HUDEP-2 (cell line): ENCODE data around the gene PPP1R2.

ENCODE experiments used
- DNase-seq, 76 experiments: peaks; one replicate each; lab custom pipeline; 2025; ENCODE audit not compliant: unreplicated experiment in 76 of 76; lab: John Stamatoyannopoulos, UW

PPP1R2 gene

GRCh38 chr3:195568630-195569029 is 25.5 kb upstream of the PPP1R2 start:
- no peak for DNase-seq

- peak in 15 of 76 experiments; percentile 0 to 50 (median 21) for DNase-seq
Measured at GRCh38 chr3:195566797-195567196, 23.7 kb upstream of the PPP1R2 start.

GRCh38 chr3:195565716-195566115 is 22.6 kb upstream of the PPP1R2 start:
- DNase-seq, result no peak

GRCh38 chr3:195563317-195563716 is 20.2 kb upstream of the PPP1R2 start:
- no peak for DNase-seq

- DNase-seq, result no peak
Measured at GRCh38 chr3:195559723-195560409, 16.7 kb upstream of the PPP1R2 start.

- DNase-seq, result peak in 7 of 76 experiments; percentile 2 to 31 (median 17)
Measured at GRCh38 chr3:195558602-195559001, 15.5 kb upstream of the PPP1R2 start.

- DNase-seq, result no peak
Measured at GRCh38 chr3:195557322-195557721, 14.2 kb upstream of the PPP1R2 start.

- DNase-seq, result peak in 30 of 76 experiments; percentile 3 to 38 (median 20)
Measured at GRCh38 chr3:195556390-195556789, 13.3 kb upstream of the PPP1R2 start.

- no peak for DNase-seq
Measured at GRCh38 chr3:195555110-195555509, 12.0 kb upstream of the PPP1R2 start.

- no peak for DNase-seq
Measured at GRCh38 chr3:195554458-195554857, 11.3 kb upstream of the PPP1R2 start.

- DNase-seq, result no peak
Measured at GRCh38 chr3:195553268-195553667, 10.1 kb upstream of the PPP1R2 start.

- DNase-seq, result no peak
Measured at GRCh38 chr3:195551381-195551978, 8.4 kb upstream of the PPP1R2 start.

- no peak for DNase-seq
Measured at GRCh38 chr3:195550723-195551122, 7.6 kb upstream of the PPP1R2 start.

GRCh38 chr3:195549931-195550519 is 6.9 kb upstream of the PPP1R2 start:
- no peak for DNase-seq

- DNase-seq, result no peak
Measured at GRCh38 chr3:195548987-195549386, 5.9 kb upstream of the PPP1R2 start.

- DNase-seq, result no peak
Measured at GRCh38 chr3:195548501-195548900, 5.4 kb upstream of the PPP1R2 start.

- DNase-seq, result no peak
Measured at GRCh38 chr3:195548006-195548405, 4.9 kb upstream of the PPP1R2 start.

GRCh38 chr3:195546130-195546560 is 3.0 kb upstream of the PPP1R2 start:
- DNase-seq, result no peak

GRCh38 chr3:195544634-195545033 is 1.5 kb upstream of the PPP1R2 start:
- no peak for DNase-seq

- no peak for DNase-seq
Measured at GRCh38 chr3:195544230-195544536, 1.1 kb upstream of the PPP1R2 start.

GRCh38 chr3:195543500-195544229 is 540 bp upstream of the PPP1R2 start:
- peak in 1 of 76 experiments; percentile 63 for DNase-seq
